Chondrocyte (in vitro differentiated cells): Measurements from ENCODE around the gene GPR27. TPM values are rescaled to one million over a fixed set of nuclear protein-coding genes. Genes with fewer than 3 reads are reported as not detected.

Source experiments
- DNase-seq: peaks from one replicate; pipeline ENCODE4 v3.0.0; 2021; ENCODE audit warnings: mixed read lengths, low spot score
- H3K27ac Mint-ChIP-seq: one replicate; pipeline ENCODE4 v1.8.0; 2021; ENCODE audit warnings: mild to moderate bottlenecking, moderate library complexity, mixed read lengths; ENCODE audit not compliant: unreplicated experiment
- H3K27me3 Mint-ChIP-seq: 2 replicates; pipeline ENCODE4 v1.8.0; 2021; ENCODE audit warnings: low read depth, mixed read lengths
- H3K36me3 Mint-ChIP-seq: 2 replicates; pipeline ENCODE4 v1.8.0; 2021; ENCODE audit warnings: low read depth, mixed read lengths
- H3K4me1 Mint-ChIP-seq: 2 replicates; pipeline ENCODE4 v1.8.0; 2021; ENCODE audit warnings: low read depth, mild to moderate bottlenecking, mixed read lengths
- H3K4me3 Mint-ChIP-seq: one replicate; pipeline ENCODE4 v1.8.0; 2021; ENCODE audit warnings: mild to moderate bottlenecking, moderate library complexity, mixed read lengths; ENCODE audit not compliant: unreplicated experiment
- H3K9me3 Mint-ChIP-seq: 2 replicates; pipeline ENCODE4 v1.8.0; 2021; ENCODE audit warnings: low read depth, mixed read lengths
- CTCF ChIP-seq: fragments of 200-600 bp; sonication (generic); IDR thresholded peaks from 2 replicates; pipeline ENCODE4 v1.5.0; 2021; ENCODE audit warnings: antibody characterized with exemption, mild to moderate bottlenecking, moderate library complexity
- total RNA-seq: library from RNA; stranded (reverse); gene quantifications from 3 replicates; pipeline ENCODE4 v1.2.1, GENCODE V29; 2021

Gene GPR27
- total RNA-seq, 1 donor from 2014 or later: 5.5 TPM

- Mint-ChIP-seq H3K27me3 (peaks cover 40% of the 10 kb centered on the region), H3K4me1 (no peaks in the 10 kb centered on the region), H3K9me3 (no peaks in the 10 kb centered on the region), H3K36me3 (no peaks in the 10 kb centered on the region), H3K27ac (no peak overlapping the region), H3K4me3 (no peak overlapping the region)
- no peak for TF ChIP-seq CTCF
- no peak for DNase-seq
These were observed 49.6 kb downstream of the GPR27 start for GRCh38 chr3:71803248-71803647.

GRCh38 chr3:71805199-71805598 lies 51.5 kb downstream of the GPR27 start:
- Mint-ChIP-seq H3K4me3 (no peak overlapping the region), H3K27me3 (peaks cover 28% of the 10 kb centered on the region), H3K4me1 (no peaks in the 10 kb centered on the region), H3K36me3 (no peaks in the 10 kb centered on the region), H3K9me3 (no peaks in the 10 kb centered on the region), H3K27ac (no peak overlapping the region)
- DNase-seq: no peak
- no peak for TF ChIP-seq CTCF

- H3K9me3 Mint-ChIP-seq: no peaks in the 10 kb centered on the region
These were observed 52.0 kb downstream of the GPR27 start for GRCh38 chr3:71805691-71806090.

More at GRCh38 chr3:71805691-71806090, 52.0 kb downstream of the GPR27 start:
- no peak overlapping the region for H3K4me3 Mint-ChIP-seq
- H3K4me1 Mint-ChIP-seq: no peaks in the 10 kb centered on the region
- TF ChIP-seq CTCF: no peak
- H3K36me3 Mint-ChIP-seq: no peaks in the 10 kb centered on the region
- peaks cover 25% of the 10 kb centered on the region for H3K27me3 Mint-ChIP-seq
- DNase-seq: no peak
- H3K27ac Mint-ChIP-seq: no peak overlapping the region

Other genes starting within 250 kb of the GPR27 start
- 206 to 249 TPM (median 220 TPM) in 3 replicates for gene FOXP1, start 170.1 kb upstream of the GPR27 start, total RNA-seq
- 10.6 to 12.4 TPM (median 11.8 TPM) in 3 replicates for gene EIF4E3, start 28.5 kb upstream of the GPR27 start, total RNA-seq
- gene PROK2, start 31.3 kb downstream of the GPR27 start, total RNA-seq: not detected in 3 replicates